ENCODE data around the gene UBA52. TPM values are rescaled to one million over a fixed set of nuclear protein-coding genes. Genes with fewer than 3 reads are reported as not detected.

Gene UBA52
- polyA plus RNA-seq, 3 donors, result 832 to 3,024 (median 896) TPM

GRCh38 chr19:18606281-18607225 lies 34.9 kb downstream of the UBA52 start, which contains the start of gene CRLF1:
Gene CRLF1, minus strand, starts transcription at chr19:18606799. Its CDS starts 143 bp downstream, at chr19:18606656.
- Histone ChIP-seq H4K20me1 (ENCODE audit: insufficient read depth, low read length) (no peaks in the 10 kb centered on the region), H3K4me1 (ENCODE audit: control insufficient read depth in 1 of 2, insufficient read depth in 2 of 2, low read length in 2 of 2) (no peaks in the 10 kb centered on the region), H3K27me3 (ENCODE audit: control insufficient read depth in 2 of 2, insufficient read depth in 2 of 2, low read length in 2 of 2) (peaks cover 74 to 89% of the 10 kb centered on the region in 2 donors), H3K4me3 (replicated peaks in 1 of 3; ENCODE audit: low read depth in 2 of 3, low read length in 3 of 3) (no peak within 1 kb of the TSS), H2AFZ (ENCODE audit: insufficient read depth, low read depth, low read length, poor library complexity, severe bottlenecking) (no peak within 1 kb of the TSS), H3K79me2 (ENCODE audit: insufficient read depth, low read length) (no peaks in the 10 kb centered on the region), H3K9ac (ENCODE audit: insufficient read depth, low read length, poor library complexity, severe bottlenecking) (no peak within 1 kb of the TSS), H3K9me3 (replicated peaks in 1 of 2; ENCODE audit: control insufficient read depth in 1 of 2, insufficient read depth in 1 of 2, low read length in 2 of 2) (peaks cover 0 to 47% of the 10 kb centered on the region in 2 donors), H3K36me3 (replicated peaks in 1 of 2; ENCODE audit: control insufficient read depth in 1 of 2, insufficient read depth in 2 of 2, low read length in 2 of 2) (no peaks in the 10 kb centered on the region), H3K4me2 (replicated peaks; ENCODE audit: extremely low read depth, low read length, poor library complexity, severe bottlenecking) (no peak within 1 kb of the TSS), H3K27ac (ENCODE audit: low read depth in 1 of 2, low read length in 2 of 2) (no peak within 1 kb of the TSS)
- Mint-ChIP-seq H3K36me3 (peaks cover 3 to 9% of the 10 kb centered on the region in 2 donors), H3K9me3 (peaks cover 0 to 34% (median 11%) of the 10 kb centered on the region in 7 donors), H3K4me1 (peaks cover 5% of the 10 kb centered on the region), H3K4me3 (peak within 1 kb of the TSS in 1 of 2 donors; percentile 88), H3K27me3 (ENCODE audit: low read depth in 3 of 3) (peaks cover 76 to 93% (median 82%) of the 10 kb centered on the region in 3 donors), H3K27ac (no peak within 1 kb of the TSS)
- no peak for DNase-seq
- intact Hi-C loops (cut with micrococcal nuclease), result no loop called here
- WGBS (ENCODE audit: insufficient coverage), result 1% methylated on average over 86 of the region's 116 CpGs
- no peak for TF ChIP-seq CTCF (IDR thresholded peaks at IDR 0.05)

GRCh38 chr19:18607226-18608101 lies 35.8 kb downstream of the UBA52 start:
- no peak for DNase-seq
- peaks cover 3 to 9% of the 10 kb centered on the region in 2 donors for H3K36me3 Mint-ChIP-seq
- H2AFZ ChIP-seq (ENCODE audit: insufficient read depth, low read depth, low read length, poor library complexity, severe bottlenecking), result no peak overlapping the region
- no peak overlapping the region for H3K4me2 ChIP-seq (replicated peaks; ENCODE audit: extremely low read depth, low read length, poor library complexity, severe bottlenecking)
- H3K4me3 Mint-ChIP-seq, result peak overlapping the region in 1 of 2 donors; percentile 68
- no peaks in the 10 kb centered on the region for H3K36me3 ChIP-seq (replicated peaks in 1 of 2; ENCODE audit: control insufficient read depth in 1 of 2, insufficient read depth in 2 of 2, low read length in 2 of 2)
- peaks cover 0 to 2% of the 10 kb centered on the region in 2 donors for H3K4me1 ChIP-seq (ENCODE audit: control insufficient read depth in 1 of 2, insufficient read depth in 2 of 2, low read length in 2 of 2)
- no peak overlapping the region for H3K9ac ChIP-seq (ENCODE audit: insufficient read depth, low read length, poor library complexity, severe bottlenecking)
- no peaks in the 10 kb centered on the region for H4K20me1 ChIP-seq (ENCODE audit: insufficient read depth, low read length)
- H3K27ac Mint-ChIP-seq, result no peak overlapping the region
- H3K79me2 ChIP-seq (ENCODE audit: insufficient read depth, low read length), result no peaks in the 10 kb centered on the region
- H3K9me3 ChIP-seq (replicated peaks in 1 of 2; ENCODE audit: control insufficient read depth in 1 of 2, insufficient read depth in 1 of 2, low read length in 2 of 2), result peaks cover 0 to 47% of the 10 kb centered on the region in 2 donors
- H3K9me3 Mint-ChIP-seq, result peaks cover 0 to 36% (median 11%) of the 10 kb centered on the region in 7 donors
- H3K4me1 Mint-ChIP-seq, result peaks cover 8% of the 10 kb centered on the region
- H3K4me3 ChIP-seq (replicated peaks in 1 of 3; ENCODE audit: low read depth in 2 of 3, low read length in 3 of 3), result no peak overlapping the region
- H3K27me3 Mint-ChIP-seq (ENCODE audit: low read depth in 3 of 3), result peaks cover 76 to 93% (median 80%) of the 10 kb centered on the region in 3 donors
- TF ChIP-seq CTCF (IDR thresholded peaks at IDR 0.05), result no peak
- intact Hi-C loops (cut with micrococcal nuclease), result no loop called here
- H3K27ac ChIP-seq (ENCODE audit: low read depth in 1 of 2, low read length in 2 of 2), result no peak overlapping the region
- WGBS (ENCODE audit: insufficient coverage), result 2% methylated on average over 46 of the region's 68 CpGs
- peaks cover 80 to 89% of the 10 kb centered on the region in 2 donors for H3K27me3 ChIP-seq (ENCODE audit: control insufficient read depth in 2 of 2, insufficient read depth in 2 of 2, low read length in 2 of 2)

All from CD14-positive monocyte (primary cell).